Endometrial microvascular endothelial cells (primary cell): ENCODE data around the gene EPS8L1. TPM values are rescaled to one million over a fixed set of nuclear protein-coding genes. Genes with fewer than 3 reads are reported as not detected.
"Not testable (repeated sequence)": the region's sequence is repeated elsewhere in the genome, so short reads cannot be mapped to it uniquely, and the experiment has no call there.

ENCODE experiments used
- in situ Hi-C: cut with HindIII; loops from 2 replicates; pipeline ENCODE4 v1.10.0; 2017; ENCODE audit warnings: low sequenced_read_pairs, low pct_unique_long_range_greater_than_20kb; ENCODE audit errors: inconsistent ontology term
- total RNA-seq: library from RNA; depleted of rRNA; stranded (reverse); fragments of >200 nt; gene quantifications from one replicate; pipeline ENCODE4 v1.2.3, GENCODE V29; 2015; ENCODE audit errors: inconsistent ontology term

The EPS8L1 gene
- total RNA-seq, 1 donor from 2014 or later, result 4.7 TPM

- in situ Hi-C loops, result not testable (repeated sequence)
Observed at GRCh38 chr19:55107252-55107651, 31.6 kb downstream of the EPS8L1 start.

- in situ Hi-C loops, result no loop called here
Observed at GRCh38 chr19:55109527-55110291, 34.0 kb downstream of the EPS8L1 start.

GRCh38 chr19:55111238-55111831 is 35.7 kb downstream of the EPS8L1 start:
- in situ Hi-C loops, result no loop called here

- in situ Hi-C loops, result no loop called here
Observed at GRCh38 chr19:55112246-55112776, 36.6 kb downstream of the EPS8L1 start.

GRCh38 chr19:55112777-55113569 is 37.3 kb downstream of the EPS8L1 start:
- in situ Hi-C loops, result no loop called here

- in situ Hi-C loops, result no loop called here
Observed at GRCh38 chr19:55113570-55114039, 37.9 kb downstream of the EPS8L1 start.

- in situ Hi-C loops, result no loop called here
Observed at GRCh38 chr19:55114566-55115145, 39.0 kb downstream of the EPS8L1 start.

- in situ Hi-C loops, result no loop called here
Observed at GRCh38 chr19:55115446-55116065, 39.9 kb downstream of the EPS8L1 start.

GRCh38 chr19:55116232-55116858 is 40.7 kb downstream of the EPS8L1 start:
- in situ Hi-C loops, result no loop called here

GRCh38 chr19:55116859-55117662 is 41.4 kb downstream of the EPS8L1 start, which contains the start of gene PPP1R12C:
Gene PPP1R12C, minus strand, starts transcription at chr19:55117637. Its CDS starts 94 bp downstream, at chr19:55117543.
- in situ Hi-C loops, result no loop called here

- in situ Hi-C loops, result no loop called here
Observed at GRCh38 chr19:55117663-55118391, 42.2 kb downstream of the EPS8L1 start.

- in situ Hi-C loops, result no loop called here
Observed at GRCh38 chr19:55118401-55118991, 42.8 kb downstream of the EPS8L1 start.

- in situ Hi-C loops, result no loop called here
Observed at GRCh38 chr19:55119053-55119452, 43.4 kb downstream of the EPS8L1 start.

- in situ Hi-C loops, result no loop called here
Observed at GRCh38 chr19:55131421-55131820, 55.8 kb downstream of the EPS8L1 start.

- in situ Hi-C loops, result no loop called here
Observed at GRCh38 chr19:55132453-55133129, 56.9 kb downstream of the EPS8L1 start.
